Activated effector memory CD4-positive, alpha-beta T cell treated with Interleukin-2 at 50 U/mL for 16 hours (primary cell): ENCODE measurements around the gene DAPK3.
"Not testable (repeated sequence)": the region's sequence is repeated elsewhere in the genome, so short reads cannot be mapped to it uniquely, and the experiment has no call there.

Experiments
- DNase-seq: peaks from one replicate; pipeline ENCODE4 v3.0.0-alpha.2; 2020

DAPK3 gene

DNA sequence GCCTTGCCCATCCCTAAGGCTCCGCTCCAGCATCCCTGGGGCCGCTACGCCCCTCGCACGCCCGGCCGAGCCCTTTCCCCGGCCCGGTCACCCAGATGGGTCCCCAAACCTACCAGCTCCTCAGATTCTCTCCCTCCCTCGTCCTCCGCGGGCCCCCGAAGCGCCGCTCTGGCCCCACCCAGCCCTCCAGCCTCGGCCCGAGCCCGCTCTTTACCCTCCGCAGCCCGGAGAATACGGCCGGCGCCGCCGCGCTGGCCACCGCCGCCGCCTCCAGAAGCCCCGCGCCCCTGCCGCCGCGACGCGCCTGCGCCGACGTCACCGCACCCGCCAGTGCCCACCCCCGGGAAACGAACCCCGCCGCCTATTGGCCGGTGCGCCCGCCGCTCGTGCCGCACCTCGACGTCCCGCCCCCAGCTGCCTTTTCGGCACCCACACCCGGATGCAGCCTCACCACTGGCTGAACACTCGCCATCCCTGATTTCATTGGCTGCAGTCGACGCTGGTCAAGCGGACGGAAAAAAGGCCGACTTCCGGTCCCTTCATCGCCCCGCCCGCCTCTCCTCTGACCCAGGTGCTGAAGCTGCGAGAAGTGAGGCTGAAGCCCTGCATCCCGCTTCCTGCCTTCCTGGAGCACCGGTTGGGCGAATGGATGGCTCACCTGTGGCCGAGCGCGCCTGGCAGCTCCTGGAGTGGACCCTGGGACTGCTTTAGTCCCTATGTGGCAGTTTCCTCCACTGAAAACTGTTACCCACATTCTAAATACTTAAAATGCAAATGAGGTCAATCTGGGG lies at the start of gene DAPK3:
DAPK3 (minus strand) TSS at position 292 of the 791 bp plus-strand sequence. CDS start 1,364 bp downstream, outside the sequence.
- peak; percentile 85 for DNase-seq

- no peak for DNase-seq
These were observed 48.7 kb upstream of the DAPK3 start for GRCh38 chr19:4019578-4019977.

DNA sequence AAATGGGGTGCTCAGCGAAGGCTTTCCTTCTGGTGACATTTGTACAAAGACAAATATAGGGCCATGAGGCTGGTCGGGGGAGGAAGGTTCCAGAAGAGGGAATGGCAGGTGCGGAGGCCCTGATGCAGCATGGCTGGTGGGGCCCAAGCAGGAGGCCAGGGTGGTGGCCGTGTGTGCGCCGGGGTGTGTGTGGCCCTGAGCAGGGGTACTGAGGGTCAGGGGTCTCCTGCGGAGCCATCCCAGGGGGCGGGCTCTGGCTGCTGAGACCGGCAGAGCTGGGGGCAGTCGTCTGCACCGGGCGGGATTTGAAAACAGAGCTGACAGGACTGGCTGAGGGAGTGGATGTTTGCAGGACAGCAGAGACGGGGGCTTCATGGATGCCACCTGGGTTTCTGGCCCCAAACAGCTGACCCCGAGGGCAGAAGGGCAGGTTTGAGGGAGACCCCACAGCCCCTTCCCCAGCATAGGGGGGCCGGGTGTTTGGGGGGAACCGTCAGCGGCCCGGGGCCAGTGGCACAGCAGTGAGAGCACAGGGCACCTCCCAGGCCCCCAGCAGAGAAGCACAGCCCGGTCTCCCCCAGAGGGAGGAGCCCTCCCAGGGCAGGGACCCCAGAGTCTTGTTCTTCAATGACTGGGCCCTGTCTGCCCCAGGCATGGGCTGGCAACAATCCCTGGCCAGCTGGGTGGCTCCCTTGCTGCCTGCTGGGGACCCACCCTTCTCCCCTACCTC lies 48.0 kb upstream of the DAPK3 start:
- no peak for DNase-seq

GRCh38 chr19:4018140-4018613 lies 47.3 kb upstream of the DAPK3 start:
- DNase-seq, result no peak

DNA sequence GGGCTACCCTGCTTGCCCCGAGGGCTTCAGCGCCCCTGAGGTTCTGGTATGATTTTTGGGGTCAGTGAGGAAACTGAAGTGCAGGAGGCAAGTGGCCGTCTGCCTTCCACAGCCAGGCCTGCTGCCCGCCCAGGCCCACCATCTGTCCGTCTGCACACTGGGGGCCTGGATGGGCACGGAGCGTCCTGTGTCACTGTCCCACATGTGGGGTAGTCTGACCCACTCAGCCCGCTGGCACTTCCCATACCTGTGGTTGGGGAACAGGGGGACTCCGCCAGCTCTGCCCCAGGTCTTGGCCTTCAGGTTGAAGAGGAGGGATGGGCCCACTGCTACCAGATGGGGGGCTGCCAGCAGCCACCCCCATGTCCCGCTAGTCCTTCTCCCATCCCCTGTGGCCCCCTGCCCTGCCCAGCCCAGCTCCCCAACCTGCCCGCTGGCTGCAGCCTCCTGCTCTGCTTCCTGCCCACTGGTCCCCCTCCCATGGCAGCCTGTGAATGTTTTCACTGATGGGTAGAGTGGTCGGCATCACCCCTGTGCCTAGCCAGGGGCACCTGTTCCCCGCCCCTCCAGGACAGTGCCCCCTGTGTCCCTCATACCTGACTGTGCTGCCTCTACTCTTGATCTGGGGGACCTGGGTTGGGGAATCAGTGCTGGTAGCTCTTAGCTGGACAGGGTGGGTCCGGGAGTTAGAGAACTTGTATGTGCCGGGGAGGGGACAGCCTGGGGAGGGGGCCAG lies 46.2 kb upstream of the DAPK3 start:
- no peak for DNase-seq

- no peak for DNase-seq
These were observed 45.6 kb upstream of the DAPK3 start for GRCh38 chr19:4016486-4016885.

- no peak for DNase-seq
These were observed 45.0 kb upstream of the DAPK3 start for GRCh38 chr19:4015705-4016402.

- DNase-seq, result peak; percentile 12
These were observed 43.9 kb upstream of the DAPK3 start for GRCh38 chr19:4014541-4015491.

DNA sequence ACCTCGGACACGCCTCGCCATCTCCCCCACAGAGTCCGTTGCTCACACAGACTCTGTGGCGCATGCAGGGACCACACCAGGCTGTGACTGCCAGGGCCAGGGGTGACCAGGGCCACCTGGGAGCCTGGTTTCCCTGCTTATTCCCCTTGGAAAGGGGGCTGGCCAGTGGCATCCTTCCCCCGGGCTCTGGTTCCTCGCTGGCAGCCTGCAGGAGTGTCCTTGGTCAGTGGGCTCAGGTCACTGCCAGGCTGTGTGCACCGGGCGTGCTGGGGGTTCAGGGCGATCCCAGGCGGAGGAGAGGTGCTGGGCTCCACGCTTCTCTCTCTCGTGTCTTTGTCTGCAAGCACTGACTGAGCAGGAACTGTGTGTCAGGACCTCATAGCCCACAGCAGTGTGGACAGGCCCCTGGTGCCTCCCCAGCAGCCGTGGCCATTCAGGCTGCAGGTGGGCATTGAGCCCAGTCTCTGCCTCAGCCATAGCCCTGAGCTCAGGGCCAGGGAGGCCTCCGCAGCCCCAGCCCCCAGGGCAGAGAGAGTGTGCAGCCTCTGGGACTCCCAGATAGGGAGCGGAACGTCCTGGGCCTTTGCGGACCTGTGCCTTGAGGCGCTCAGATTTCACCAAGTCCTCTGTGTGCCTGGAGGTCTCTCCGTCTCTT lies 43.1 kb upstream of the DAPK3 start:
- DNase-seq, result no peak

- DNase-seq, result no peak
These were observed 42.2 kb upstream of the DAPK3 start for GRCh38 chr19:4012975-4013634.

DNA sequence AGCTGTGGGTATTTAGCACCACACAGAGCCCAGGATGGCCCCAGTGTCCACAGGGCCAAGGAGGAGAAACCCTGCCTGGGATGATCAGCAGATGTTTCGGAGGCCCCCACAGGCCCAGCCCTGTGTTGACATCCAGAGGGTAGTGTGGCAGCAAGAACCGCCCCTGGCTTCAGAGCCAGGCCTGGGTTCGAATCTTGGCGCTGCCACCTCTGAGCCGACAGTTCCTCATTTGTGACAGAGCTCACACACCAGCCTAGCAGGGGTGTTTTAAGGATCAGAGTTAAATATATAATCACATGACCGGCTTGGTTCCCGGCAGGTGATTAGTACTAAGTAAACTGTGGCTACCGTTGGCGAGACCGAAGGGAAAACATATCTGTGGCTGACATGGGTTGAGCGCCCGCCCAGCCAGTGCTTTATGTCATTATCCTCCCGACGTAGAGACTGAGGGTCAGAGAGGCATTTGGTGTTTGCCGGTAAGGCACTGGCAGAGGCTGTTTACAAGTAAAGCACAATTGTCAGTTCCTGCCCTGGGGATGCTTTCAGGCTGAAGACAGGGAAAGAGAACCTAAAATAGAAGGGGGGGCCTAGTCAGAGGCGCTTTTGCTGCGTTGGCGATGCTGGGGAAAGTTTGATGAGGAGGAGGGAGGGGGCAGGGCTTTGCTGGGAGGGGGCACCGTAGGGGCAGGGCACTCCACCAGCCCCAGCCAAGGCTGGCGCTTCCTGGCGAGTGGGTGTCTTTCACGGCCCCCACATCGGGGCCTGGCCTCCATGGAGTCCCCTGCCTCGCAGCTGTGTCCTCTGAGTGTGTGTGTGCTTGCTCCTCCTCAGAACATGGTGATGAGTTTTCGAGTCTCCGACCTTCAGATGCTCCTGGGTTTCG lies 41.4 kb upstream of the DAPK3 start:
- DNase-seq, result no peak

GRCh38 chr19:4011430-4011829 lies 40.5 kb upstream of the DAPK3 start:
- not testable (repeated sequence) for DNase-seq

- no peak for DNase-seq
These were observed 39.9 kb upstream of the DAPK3 start for GRCh38 chr19:4010808-4011110.

- no peak for DNase-seq
These were observed 39.3 kb upstream of the DAPK3 start for GRCh38 chr19:4009990-4010807.

DNA sequence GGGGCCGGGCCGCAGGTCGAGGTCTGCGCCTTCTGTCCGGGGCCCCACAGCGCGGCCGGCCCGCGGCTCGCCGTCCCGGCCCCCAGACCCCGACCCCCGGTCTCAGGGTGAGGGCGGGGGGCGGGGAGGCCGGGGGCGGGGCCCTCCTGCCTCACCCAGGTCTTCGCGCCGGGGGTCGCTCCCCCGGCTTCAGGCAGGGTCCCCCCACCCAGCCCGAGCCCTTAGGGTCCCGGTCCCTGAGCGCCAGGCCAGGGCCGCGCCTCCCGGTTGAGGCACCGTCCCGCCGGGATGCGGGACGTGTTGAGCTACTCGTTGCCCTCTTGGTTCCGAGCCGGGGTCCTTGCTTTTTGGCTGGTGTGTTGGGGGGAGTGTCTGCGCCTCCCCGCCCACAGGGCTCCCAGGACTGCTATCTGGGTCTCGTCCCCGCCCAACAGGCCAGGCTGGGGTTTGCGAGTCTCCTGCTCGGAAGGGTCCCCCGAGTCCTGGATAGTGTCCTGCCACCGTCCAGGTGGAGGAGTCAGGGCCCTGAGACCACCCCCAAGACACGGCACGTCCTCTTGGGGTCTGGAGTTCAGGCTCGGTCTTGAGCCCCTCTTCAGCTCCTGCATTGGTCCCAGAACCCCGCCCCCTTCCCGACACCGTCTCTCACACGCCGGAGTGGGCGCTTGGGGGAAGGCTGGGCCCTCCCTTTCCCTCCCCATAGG lies 37.1 kb upstream of the DAPK3 start:
- no peak for DNase-seq

- DNase-seq, result peak; percentile 95
These were observed 36.3 kb upstream of the DAPK3 start, which contains the start of gene PIAS4 for GRCh38 chr19:4007021-4007835. Gene PIAS4 (plus strand): TSS chr19:4007736. CDS start chr19:4007761, 25 bp downstream.

DNA sequence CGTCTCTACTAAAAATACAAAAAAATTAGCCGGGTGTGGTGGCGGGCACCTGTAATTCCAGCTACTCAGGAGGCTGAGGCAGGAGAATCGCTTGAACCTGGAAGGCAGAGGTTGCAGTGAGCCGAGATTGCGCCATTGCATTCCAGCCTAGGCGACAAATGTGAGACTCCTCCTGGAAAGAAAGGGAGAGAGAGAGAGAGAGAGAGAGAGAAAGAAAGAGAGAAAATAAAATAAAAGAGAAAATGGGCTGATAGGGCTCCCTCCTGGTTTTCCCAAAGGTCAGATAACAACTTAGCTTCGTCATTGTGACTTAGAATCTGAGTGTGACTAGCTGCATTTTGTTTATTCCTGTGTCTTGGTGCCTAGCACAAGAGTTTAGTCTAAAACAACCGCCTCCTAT lies 34.5 kb upstream of the DAPK3 start:
- not testable (repeated sequence) for DNase-seq
